ENCODE data around the gene SHISA5. TPM values are rescaled to one million over a fixed set of nuclear protein-coding genes. Genes with fewer than 3 reads are reported as not detected.

The SHISA5 gene
- total and polyA plus RNA-seq, 2 experiments from 2014 or later, result 146 to 166 TPM

- TF ChIP-seq, protein P1, sequence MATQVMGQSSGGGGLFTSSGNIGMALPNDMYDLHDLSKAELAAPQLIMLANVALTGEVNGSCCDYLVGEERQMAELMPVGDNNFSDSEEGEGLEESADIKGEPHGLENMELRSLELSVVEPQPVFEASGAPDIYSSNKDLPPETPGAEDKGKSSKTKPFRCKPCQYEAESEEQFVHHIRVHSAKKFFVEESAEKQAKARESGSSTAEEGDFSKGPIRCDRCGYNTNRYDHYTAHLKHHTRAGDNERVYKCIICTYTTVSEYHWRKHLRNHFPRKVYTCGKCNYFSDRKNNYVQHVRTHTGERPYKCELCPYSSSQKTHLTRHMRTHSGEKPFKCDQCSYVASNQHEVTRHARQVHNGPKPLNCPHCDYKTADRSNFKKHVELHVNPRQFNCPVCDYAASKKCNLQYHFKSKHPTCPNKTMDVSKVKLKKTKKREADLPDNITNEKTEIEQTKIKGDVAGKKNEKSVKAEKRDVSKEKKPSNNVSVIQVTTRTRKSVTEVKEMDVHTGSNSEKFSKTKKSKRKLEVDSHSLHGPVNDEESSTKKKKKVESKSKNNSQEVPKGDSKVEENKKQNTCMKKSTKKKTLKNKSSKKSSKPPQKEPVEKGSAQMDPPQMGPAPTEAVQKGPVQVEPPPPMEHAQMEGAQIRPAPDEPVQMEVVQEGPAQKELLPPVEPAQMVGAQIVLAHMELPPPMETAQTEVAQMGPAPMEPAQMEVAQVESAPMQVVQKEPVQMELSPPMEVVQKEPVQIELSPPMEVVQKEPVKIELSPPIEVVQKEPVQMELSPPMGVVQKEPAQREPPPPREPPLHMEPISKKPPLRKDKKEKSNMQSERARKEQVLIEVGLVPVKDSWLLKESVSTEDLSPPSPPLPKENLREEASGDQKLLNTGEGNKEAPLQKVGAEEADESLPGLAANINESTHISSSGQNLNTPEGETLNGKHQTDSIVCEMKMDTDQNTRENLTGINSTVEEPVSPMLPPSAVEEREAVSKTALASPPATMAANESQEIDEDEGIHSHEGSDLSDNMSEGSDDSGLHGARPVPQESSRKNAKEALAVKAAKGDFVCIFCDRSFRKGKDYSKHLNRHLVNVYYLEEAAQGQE (IDR thresholded peaks at IDR 0.05; ENCODE audit: unreplicated experiment), result no peak
- no peak for TF ChIP-seq EZH2 (IDR thresholded peaks at IDR 0.05; ENCODE audit: low read depth, unreplicated experiment)
- TF ChIP-seq EZH2phosphoT487 (IDR thresholded peaks at IDR 0.05; ENCODE audit: unreplicated experiment), result no peak
- TF ChIP-seq JUNB (IDR thresholded peaks at IDR 0.05; ENCODE audit: unreplicated experiment), result no peak
These were observed 40.2 kb upstream of the SHISA5 start (continued) for GRCh38 chr3:48544141-48544540.

- no peaks in the 10 kb centered on the region for H3K9me2 ChIP-seq (ENCODE audit: insufficient read depth)
- 0 out of 2 replicates have a peak, but pooled peaks cover 11% of the 10 kb centered on the region for H3F3A ChIP-seq (replicated peaks; ENCODE audit: low read depth)
- DNase-seq (ENCODE audit: low spot score) (no peak), ATAC-seq (no peak; the same call in 2 of the 3 replicates)
- Mint-ChIP-seq H3K36me3 (ENCODE audit: low read depth) (peaks cover 21% of the 10 kb centered on the region), H3K27me3 (ENCODE audit: insufficient read depth, low read depth, poor library complexity) (peaks cover 10% of the 10 kb centered on the region), H3K4me3 (no peak overlapping the region), H3K9me3 (no peaks in the 10 kb centered on the region), H3K4me1 (no peaks in the 10 kb centered on the region), H3K27ac (no peak overlapping the region)
- no peak overlapping the region for H3K4me3 ChIP-seq
- no peaks in the 10 kb centered on the region for H3K4me1 ChIP-seq (ENCODE audit: insufficient read depth)
- H3K27me3 ChIP-seq (ENCODE audit: insufficient read depth), result no peaks in the 10 kb centered on the region
- H4K20me1 ChIP-seq (replicated peaks; ENCODE audit: insufficient read depth), result no peaks in the 10 kb centered on the region; the same call in 1 of the 2 replicates
- no peak overlapping the region for H3K27ac ChIP-seq (ENCODE audit: low read depth)
- H2AFZ ChIP-seq, result no peak overlapping the region
- TF ChIP-seq JUNB (IDR thresholded peaks at IDR 0.05; ENCODE audit: unreplicated experiment), result no peak
- peaks cover 14% of the 10 kb centered on the region; the same call in 1 of the 2 replicates for H3K36me3 ChIP-seq (ENCODE audit: insufficient read depth)
- H3K4me2 ChIP-seq, result no peak overlapping the region
- no peaks in the 10 kb centered on the region for H3K79me2 ChIP-seq (replicated peaks; ENCODE audit: insufficient read depth)
These were observed 39.4 kb upstream of the SHISA5 start for GRCh38 chr3:48543271-48543866.

DNA sequence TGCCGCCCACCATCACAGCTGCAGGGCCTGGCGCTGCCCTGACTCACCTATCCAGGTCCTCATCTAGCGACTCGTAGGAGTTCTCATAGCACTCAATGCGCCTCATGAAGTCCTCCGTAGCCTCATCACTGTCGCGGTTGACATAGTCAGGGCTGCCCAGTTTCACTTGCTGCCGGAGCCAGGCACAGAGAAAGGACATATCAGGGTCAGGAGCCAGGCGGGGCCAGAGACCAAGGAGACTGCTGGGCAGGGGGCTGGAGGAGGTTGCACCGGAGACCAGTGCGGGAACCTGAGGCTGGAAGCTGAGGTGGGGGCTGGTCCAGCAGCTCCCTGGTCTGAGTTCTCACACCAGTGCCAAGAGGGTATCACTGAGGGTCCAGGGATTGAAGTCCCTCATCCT is 34.5 kb upstream of the SHISA5 start:
- DNase-seq (ENCODE audit: low spot score), result no peak
- H3K4me2 ChIP-seq, result no peak overlapping the region
- H3K27ac ChIP-seq (ENCODE audit: low read depth), result no peak overlapping the region
- H2AFZ ChIP-seq, result no peak overlapping the region
- no peaks in the 10 kb centered on the region for H3K9me3 Mint-ChIP-seq
- H3K4me3 Mint-ChIP-seq, result no peak overlapping the region
- peaks cover 4% of the 10 kb centered on the region for H3K27me3 Mint-ChIP-seq (ENCODE audit: insufficient read depth, low read depth, poor library complexity)
- H3K79me2 ChIP-seq (replicated peaks; ENCODE audit: insufficient read depth), result no peaks in the 10 kb centered on the region
- H3K4me3 ChIP-seq, result no peak overlapping the region
- H3K36me3 ChIP-seq (ENCODE audit: insufficient read depth), result no peaks in the 10 kb centered on the region; the same call in 1 of the 2 replicates
- H3K36me3 Mint-ChIP-seq (ENCODE audit: low read depth), result peaks cover 20% of the 10 kb centered on the region
- H3K4me1 ChIP-seq (ENCODE audit: insufficient read depth), result no peaks in the 10 kb centered on the region
- H3K4me1 Mint-ChIP-seq, result no peaks in the 10 kb centered on the region
- H3K9me2 ChIP-seq (ENCODE audit: insufficient read depth), result no peaks in the 10 kb centered on the region
- no peaks in the 10 kb centered on the region; the same call in 1 of the 2 replicates for H4K20me1 ChIP-seq (replicated peaks; ENCODE audit: insufficient read depth)
- H3F3A ChIP-seq (replicated peaks; ENCODE audit: low read depth), result peaks cover 4% of the 10 kb centered on the region; the same call in 1 of the 2 replicates
- H3K27me3 ChIP-seq (ENCODE audit: insufficient read depth), result no peaks in the 10 kb centered on the region
- peak overlapping the region; percentile 35; the same call in 1 of the 2 replicates for H3K27ac Mint-ChIP-seq
- no peak for ATAC-seq
- TF ChIP-seq, protein P2, sequence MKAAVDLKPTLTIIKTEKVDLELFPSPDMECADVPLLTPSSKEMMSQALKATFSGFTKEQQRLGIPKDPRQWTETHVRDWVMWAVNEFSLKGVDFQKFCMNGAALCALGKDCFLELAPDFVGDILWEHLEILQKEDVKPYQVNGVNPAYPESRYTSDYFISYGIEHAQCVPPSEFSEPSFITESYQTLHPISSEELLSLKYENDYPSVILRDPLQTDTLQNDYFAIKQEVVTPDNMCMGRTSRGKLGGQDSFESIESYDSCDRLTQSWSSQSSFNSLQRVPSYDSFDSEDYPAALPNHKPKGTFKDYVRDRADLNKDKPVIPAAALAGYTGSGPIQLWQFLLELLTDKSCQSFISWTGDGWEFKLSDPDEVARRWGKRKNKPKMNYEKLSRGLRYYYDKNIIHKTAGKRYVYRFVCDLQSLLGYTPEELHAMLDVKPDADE (IDR thresholded peaks at IDR 0.05), result no peak
- no peak for TF ChIP-seq ZNF462 (CRISPR knock-in tag; IDR thresholded peaks at IDR 0.05)
- no peak for TF ChIP-seq JUNB (IDR thresholded peaks at IDR 0.05; ENCODE audit: unreplicated experiment)

All from GM23338 (cell line).